ENCODE results near the gene PIK3R1.

DNA sequence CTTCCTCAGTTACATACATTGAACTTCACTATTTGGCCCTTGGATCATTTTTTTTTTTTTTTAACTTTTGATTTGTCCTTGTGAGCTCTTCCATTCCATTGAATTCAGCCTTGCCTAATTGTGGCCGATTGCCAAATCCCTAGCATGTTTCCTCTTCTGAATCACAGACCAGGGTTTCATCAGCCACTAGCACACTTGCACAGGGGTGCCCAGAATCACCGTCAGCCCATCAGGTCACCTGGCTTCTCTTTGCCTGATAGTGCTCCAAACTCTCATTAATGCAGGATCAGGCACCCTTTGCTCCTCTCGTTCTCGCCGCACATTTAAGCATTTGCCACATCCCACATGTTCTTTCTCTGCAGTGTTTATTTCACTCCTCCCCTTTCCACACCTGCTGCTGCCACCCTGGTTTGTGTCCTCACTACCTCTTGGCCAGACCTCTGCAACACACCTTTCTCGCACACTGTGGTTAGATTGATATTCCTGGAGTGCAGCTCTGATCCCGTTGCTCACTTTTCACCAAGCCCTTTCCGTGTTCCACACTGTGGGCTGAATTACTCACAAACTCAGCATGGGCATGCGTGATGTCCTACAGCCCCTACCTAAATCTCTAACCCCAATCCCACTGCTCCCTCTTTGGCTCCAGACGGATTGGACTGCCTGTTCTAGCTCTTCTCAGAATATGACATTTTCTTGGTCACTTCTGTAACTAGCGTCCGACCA lies 9.8 kb downstream of the PIK3R1 start:
- TF ChIP-seq, protein P1, sequence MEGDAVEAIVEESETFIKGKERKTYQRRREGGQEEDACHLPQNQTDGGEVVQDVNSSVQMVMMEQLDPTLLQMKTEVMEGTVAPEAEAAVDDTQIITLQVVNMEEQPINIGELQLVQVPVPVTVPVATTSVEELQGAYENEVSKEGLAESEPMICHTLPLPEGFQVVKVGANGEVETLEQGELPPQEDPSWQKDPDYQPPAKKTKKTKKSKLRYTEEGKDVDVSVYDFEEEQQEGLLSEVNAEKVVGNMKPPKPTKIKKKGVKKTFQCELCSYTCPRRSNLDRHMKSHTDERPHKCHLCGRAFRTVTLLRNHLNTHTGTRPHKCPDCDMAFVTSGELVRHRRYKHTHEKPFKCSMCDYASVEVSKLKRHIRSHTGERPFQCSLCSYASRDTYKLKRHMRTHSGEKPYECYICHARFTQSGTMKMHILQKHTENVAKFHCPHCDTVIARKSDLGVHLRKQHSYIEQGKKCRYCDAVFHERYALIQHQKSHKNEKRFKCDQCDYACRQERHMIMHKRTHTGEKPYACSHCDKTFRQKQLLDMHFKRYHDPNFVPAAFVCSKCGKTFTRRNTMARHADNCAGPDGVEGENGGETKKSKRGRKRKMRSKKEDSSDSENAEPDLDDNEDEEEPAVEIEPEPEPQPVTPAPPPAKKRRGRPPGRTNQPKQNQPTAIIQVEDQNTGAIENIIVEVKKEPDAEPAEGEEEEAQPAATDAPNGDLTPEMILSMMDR (IDR thresholded peaks at IDR 0.05): no peak
- TF ChIP-seq POLR2A (IDR thresholded peaks at IDR 0.05): no peak
